A673 (cell line): ENCODE measurements around the gene PHACTR4. TPM values are rescaled to one million over a fixed set of nuclear protein-coding genes. Genes with fewer than 3 reads are reported as not detected.
A peak's percentile ranks its signal among the peaks of the same experiment; 100 is the strongest.
"Not testable (repeated sequence)": the region's sequence is repeated elsewhere in the genome, so short reads cannot be mapped to it uniquely, and the experiment has no call there.

Source experiments
- BruUV-seq: library from RNA; stranded (reverse); fragments of 400-500 nt; replicated peaks from 2 replicates; lab custom pipeline; 2021; lab: Mats Ljungman, UMichigan
- CTCF ChIA-PET: fragments of 300-600 bp; sonication (Branson Sonifier 250); formaldehyde crosslinking; loops from one replicate; lab custom pipeline; 2022; ENCODE audit warnings: antibody characterized with exemption; lab: Charles Lee
- POLR2A ChIA-PET: fragments of 300-600 bp; sonication (Branson Sonifier 250); formaldehyde crosslinking; loops from one replicate; lab custom pipeline; 2022; ENCODE audit warnings: antibody characterized with exemption; ENCODE audit not compliant: low non-redundant PET; lab: Charles Lee
- DNase-seq: peaks from one replicate; pipeline ENCODE4 v3.0.0-alpha.2; 2015; ENCODE audit warnings: low spot score
- H3K27ac ChIP-seq: fragments of 200-600 bp; sonication (generic); 2 replicates; pipeline ENCODE4 v1.5.1; 2016; ENCODE audit warnings: mixed run types, low read depth, mild to moderate bottlenecking, mixed read lengths, antibody characterized with exemption, low read length; ENCODE audit not compliant: poor library complexity, severe bottlenecking
- H3K27me3 ChIP-seq: fragments of 200-600 bp; sonication (generic); replicated peaks from 2 replicates; pipeline ENCODE4 v1.6.1; 2017; ENCODE audit warnings: mixed run types, low read depth, mild to moderate bottlenecking, mixed read lengths, antibody characterized with exemption, low read length; ENCODE audit not compliant: insufficient read depth, poor library complexity
- H3K36me3 ChIP-seq: fragments of 200-600 bp; sonication (generic); 2 replicates; pipeline ENCODE4 v1.6.1; 2016; ENCODE audit warnings: mixed run types, mild to moderate bottlenecking, mixed read lengths, antibody characterized with exemption, low read length; ENCODE audit not compliant: insufficient read depth, poor library complexity, severe bottlenecking
- H3K4me1 ChIP-seq: fragments of 200-600 bp; sonication (generic); 2 replicates; pipeline ENCODE4 v1.6.1; 2017; ENCODE audit warnings: mixed run types, mild to moderate bottlenecking, mixed read lengths, antibody characterized with exemption, low read length; ENCODE audit not compliant: insufficient read depth, poor library complexity, severe bottlenecking
- H3K4me3 ChIP-seq: fragments of 200-600 bp; sonication (generic); 2 replicates; pipeline ENCODE4 v1.5.1; 2016; ENCODE audit warnings: low read depth, mixed run types, mild to moderate bottlenecking, mixed read lengths, low read length; ENCODE audit not compliant: poor library complexity, severe bottlenecking
- H3K9me3 ChIP-seq: fragments of 200-600 bp; sonication (generic); 2 replicates; pipeline ENCODE4 v1.6.1; 2016; ENCODE audit warnings: mixed run types, low read depth, mild to moderate bottlenecking, mixed read lengths, antibody characterized with exemption, low read length; ENCODE audit not compliant: poor library complexity, severe bottlenecking
- CTCF ChIP-seq: fragments of 300-800, 200-600 bp; sonication (generic); conservative IDR thresholded peaks from 2 replicates; pipeline ENCODE4 v1.5.1; 2017; ENCODE audit warnings: low read depth, mild to moderate bottlenecking, antibody characterized with exemption, low read length, moderate library complexity, mixed read lengths
- EZH2 ChIP-seq: fragments of 200-600 bp; sonication (generic); IDR thresholded peaks from 2 replicates; pipeline ENCODE4 v1.6.1; 2017; ENCODE audit warnings: borderline replicate concordance, low read depth, mild to moderate bottlenecking, mixed read lengths, antibody characterized with exemption, low read length; ENCODE audit not compliant: poor library complexity, severe bottlenecking
- intact Hi-C: fragments of 100-400 bp; cut with micrococcal nuclease; formaldehyde crosslinking; loops from one replicate; pipeline ENCODE4 v1.10.0; 2022; ENCODE audit not compliant: unreplicated experiment
- total RNA-seq: library from RNA; stranded (reverse); gene quantifications from 2 replicates; pipeline ENCODE4 v1.2.3, GENCODE V29; 2021

PHACTR4 gene
- total RNA-seq, 1 experiment from 2014 or later, result 63.4 TPM

- BruUV-seq, result no TSS peak
- Histone ChIP-seq H3K9me3 (no peaks in the 10 kb centered on the region), H3K4me1 (peaks cover 13% of the 10 kb centered on the region), H3K4me3 (no peak overlapping the region), H3K27ac (no peak overlapping the region), H3K27me3 (no peaks in the 10 kb centered on the region), H3K36me3 (peaks cover 10% of the 10 kb centered on the region)
- TF ChIP-seq EZH2, result no peak
- no peak for TF ChIP-seq CTCF
- no peak for DNase-seq
- POLR2A ChIA-PET, result no interaction called here
- CTCF ChIA-PET, result no interaction called here
- intact Hi-C loops, result no loop called here
Measured at GRCh38 chr1:28458237-28459228, 89.0 kb downstream of the PHACTR4 start.

- ChIA-PET CTCF (no interaction called here), POLR2A (no interaction called here)
- peaks cover 21% of the 10 kb centered on the region for H3K36me3 ChIP-seq
- intact Hi-C loops, result no loop called here
- no peaks in the 10 kb centered on the region for H3K4me1 ChIP-seq
- DNase-seq, result no peak
- TF ChIP-seq EZH2, result no peak
- H3K27me3 ChIP-seq, result no peaks in the 10 kb centered on the region
- H3K9me3 ChIP-seq, result no peaks in the 10 kb centered on the region
- no peak overlapping the region for H3K27ac ChIP-seq
- BruUV-seq, result TSS peak; percentile 12
- H3K4me3 ChIP-seq, result no peak overlapping the region
Measured at GRCh38 chr1:28466226-28466778, 96.8 kb downstream of the PHACTR4 start.

- Histone ChIP-seq H3K4me1 (no peaks in the 10 kb centered on the region), H3K4me3 (no peak overlapping the region), H3K9me3 (no peaks in the 10 kb centered on the region), H3K27me3 (no peaks in the 10 kb centered on the region), H3K27ac (no peak overlapping the region), H3K36me3 (peaks cover 30% of the 10 kb centered on the region)
- no peak for DNase-seq
- ChIA-PET POLR2A (no interaction called here), CTCF (no interaction called here)
- intact Hi-C loops, result no loop called here
- BruUV-seq, result no TSS peak
- TF ChIP-seq EZH2 (no peak), CTCF (no peak)
Measured at GRCh38 chr1:28470146-28470545, 100.6 kb downstream of the PHACTR4 start.

GRCh38 chr1:28479497-28479896, 110.0 kb downstream of the PHACTR4 start:
- intact Hi-C loops, H3K4me3 ChIP-seq, H3K9me3 ChIP-seq, H3K27me3 ChIP-seq, BruUV-seq, POLR2A ChIA-PET, H3K27ac ChIP-seq, DNase-seq, H3K4me1 ChIP-seq: not testable (repeated sequence)
- peaks cover 64% of the 10 kb centered on the region for H3K36me3 ChIP-seq
- CTCF ChIA-PET, result interaction anchor here (0.7 kb wide), 2 partner anchors 28 to 384 kb away, joined by 3 to 5 read pairs; no protein-coding TSS in a partner anchor
